Activated T-helper 2 cell treated with anti-CD3 and anti-CD28 coated beads, Interferon-gamma antibody, Interleukin-2, Interleukin-4, amounts not matched to agents 10 μg/mL and 5 μg/mL and 100 μg/mL, durations not matched to agents 14 hours and 24 hours and 36 hours (primary cell): Measurements from ENCODE around the gene RRBP1. TPM values are rescaled to one million over a fixed set of nuclear protein-coding genes. Genes with fewer than 3 reads are reported as not detected.
"Not testable (repeated sequence)": the region's sequence is repeated elsewhere in the genome, so short reads cannot be mapped to it uniquely, and the experiment has no call there.

Experiments used
- DNase-seq: peaks from one replicate; pipeline ENCODE4 v3.0.0; 2021; ENCODE audit warnings: low spot score
- H3K27ac Mint-ChIP-seq: one replicate; pipeline ENCODE4 v1.8.0; 2021; ENCODE audit warnings: mixed read lengths
- H3K27me3 Mint-ChIP-seq: one replicate; pipeline ENCODE4 v1.8.0; 2021; ENCODE audit warnings: low read depth, mixed read lengths
- H3K36me3 Mint-ChIP-seq: one replicate; pipeline ENCODE4 v1.8.0; 2021; ENCODE audit warnings: low read depth, mixed read lengths
- H3K4me1 Mint-ChIP-seq: one replicate; pipeline ENCODE4 v1.8.0; 2021; ENCODE audit warnings: low read depth, mixed read lengths
- H3K4me3 Mint-ChIP-seq: one replicate; pipeline ENCODE4 v1.8.0; 2021; ENCODE audit warnings: low read depth, mild to moderate bottlenecking, moderate library complexity, mixed read lengths
- H3K9me3 Mint-ChIP-seq: one replicate; pipeline ENCODE4 v1.8.0; 2021; ENCODE audit warnings: mixed read lengths
- intact Hi-C: fragments of 100-400 bp; cut with micrococcal nuclease; formaldehyde crosslinking; loops from one replicate; pipeline ENCODE4 v1.15.1; 2023
- total RNA-seq: library from RNA; stranded (reverse); gene quantifications from 2 replicates; pipeline ENCODE4 v1.2.3, GENCODE V29; 2022

The RRBP1 gene
- total RNA-seq, 1 donor from 2014 or later = 73.6 TPM

DNA sequence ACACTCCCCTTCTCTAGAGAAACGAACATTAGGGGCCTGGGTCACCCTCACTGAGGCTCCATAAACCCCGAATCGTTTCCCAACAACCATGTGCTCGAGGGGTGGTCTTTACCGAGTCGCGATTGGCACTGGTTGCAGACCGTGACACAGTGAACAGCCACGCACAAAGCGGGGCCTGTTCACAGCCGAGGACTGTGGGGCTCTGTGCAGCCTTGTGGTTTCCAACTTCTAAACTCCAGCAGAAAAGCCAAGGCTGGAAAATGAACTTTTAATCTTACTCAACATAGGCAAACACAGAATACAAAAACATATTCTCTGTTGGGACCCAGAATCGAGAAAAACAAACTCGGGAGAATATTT, 19.0 kb downstream of the RRBP1 start:
- peaks cover 6% of the 10 kb centered on the region for H3K9me3 Mint-ChIP-seq
- no peak overlapping the region for H3K27ac Mint-ChIP-seq
- DNase-seq = no peak
- peaks cover 46% of the 10 kb centered on the region for H3K36me3 Mint-ChIP-seq
- no peak overlapping the region for H3K4me3 Mint-ChIP-seq
- peaks cover 59% of the 10 kb centered on the region for H3K4me1 Mint-ChIP-seq
- H3K27me3 Mint-ChIP-seq = no peaks in the 10 kb centered on the region
- intact Hi-C loops = loop anchor here (5.0 to 10.0 kb wide), 2 partner anchors 128 to 234 kb away; partner anchors contain the start of gene BFSP1

DNA sequence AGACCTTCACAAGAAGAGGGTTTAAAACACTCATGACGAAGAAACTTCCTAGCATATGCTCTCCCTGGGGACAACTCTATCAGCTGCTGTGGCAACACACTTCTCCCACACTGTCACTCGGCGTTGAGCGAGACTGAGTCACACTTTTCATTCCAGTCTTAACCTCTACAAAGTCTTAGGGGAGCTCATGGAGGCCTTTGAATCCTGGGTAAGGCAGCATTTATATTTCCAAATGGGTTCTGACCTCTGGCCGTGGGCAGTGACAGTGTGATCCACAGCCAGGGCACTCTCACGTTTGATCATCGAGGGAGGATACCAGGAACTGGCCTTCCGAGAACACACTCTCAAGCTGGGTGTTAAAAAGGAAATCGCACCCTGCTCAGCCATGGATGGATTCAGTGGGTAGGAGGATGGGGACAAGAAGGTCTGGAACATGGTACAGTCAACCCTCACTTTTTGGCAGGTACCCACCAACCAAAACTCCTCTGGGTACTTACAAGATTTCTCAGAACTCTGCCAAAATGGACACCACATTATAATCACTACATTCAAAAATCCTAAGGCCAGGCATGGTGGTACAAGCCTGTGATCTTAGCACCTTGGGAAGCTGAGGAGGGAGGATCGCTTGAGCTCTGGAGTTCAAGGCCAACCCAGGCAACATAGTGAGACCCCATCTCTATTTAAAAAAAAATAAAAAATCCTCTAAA, 19.6 kb downstream of the RRBP1 start:
- intact Hi-C loops = loop anchor here (5.0 to 10.0 kb wide), 2 partner anchors 128 to 235 kb away; partner anchors contain the start of gene BFSP1
- DNase-seq = no peak
- H3K27ac Mint-ChIP-seq = peak overlapping the region; percentile 61
- H3K36me3 Mint-ChIP-seq = peaks cover 46% of the 10 kb centered on the region
- H3K27me3 Mint-ChIP-seq = no peaks in the 10 kb centered on the region
- H3K9me3 Mint-ChIP-seq = peaks cover 6% of the 10 kb centered on the region
- no peak overlapping the region for H3K4me3 Mint-ChIP-seq
- H3K4me1 Mint-ChIP-seq = peaks cover 60% of the 10 kb centered on the region

DNA sequence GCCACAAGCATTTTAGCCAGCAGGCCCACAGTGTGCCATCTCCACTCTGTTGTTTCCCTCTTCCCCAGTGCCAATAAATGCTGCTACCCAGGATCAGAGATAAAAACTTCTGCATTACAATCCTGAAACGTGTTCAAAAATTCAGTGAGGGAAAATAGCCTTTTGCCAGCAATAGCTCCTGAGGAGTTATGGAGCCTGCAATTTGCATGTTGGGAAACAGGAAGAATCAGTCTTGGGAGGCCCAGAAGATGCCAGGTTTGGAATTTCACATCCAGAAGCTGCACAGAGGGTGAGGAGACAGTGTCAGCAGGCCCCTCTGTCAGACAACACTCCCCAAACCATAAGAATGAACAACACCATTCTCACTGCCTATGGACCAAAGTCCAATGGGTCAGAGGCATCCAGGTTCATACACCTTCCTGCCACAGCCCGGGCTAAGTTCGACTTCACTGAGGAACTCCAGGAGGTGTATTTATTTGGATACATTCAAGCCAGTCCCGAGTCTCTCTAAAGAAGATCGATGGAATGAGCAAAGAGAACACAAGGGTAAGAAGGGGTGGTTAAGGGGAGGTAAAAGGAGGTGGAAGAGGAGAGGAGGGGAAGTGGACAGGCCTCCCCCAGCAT, 20.8 kb downstream of the RRBP1 start:
- intact Hi-C loops = loop anchor here (5.0 to 10.0 kb wide), 2 partner anchors 126 to 236 kb away; partner anchors contain the start of gene BFSP1
- H3K36me3 Mint-ChIP-seq = peaks cover 53% of the 10 kb centered on the region
- H3K9me3 Mint-ChIP-seq = peaks cover 6% of the 10 kb centered on the region
- no peak overlapping the region for H3K4me3 Mint-ChIP-seq
- DNase-seq = no peak
- H3K27ac Mint-ChIP-seq = no peak overlapping the region
- H3K4me1 Mint-ChIP-seq = peaks cover 52% of the 10 kb centered on the region
- no peaks in the 10 kb centered on the region for H3K27me3 Mint-ChIP-seq

DNA sequence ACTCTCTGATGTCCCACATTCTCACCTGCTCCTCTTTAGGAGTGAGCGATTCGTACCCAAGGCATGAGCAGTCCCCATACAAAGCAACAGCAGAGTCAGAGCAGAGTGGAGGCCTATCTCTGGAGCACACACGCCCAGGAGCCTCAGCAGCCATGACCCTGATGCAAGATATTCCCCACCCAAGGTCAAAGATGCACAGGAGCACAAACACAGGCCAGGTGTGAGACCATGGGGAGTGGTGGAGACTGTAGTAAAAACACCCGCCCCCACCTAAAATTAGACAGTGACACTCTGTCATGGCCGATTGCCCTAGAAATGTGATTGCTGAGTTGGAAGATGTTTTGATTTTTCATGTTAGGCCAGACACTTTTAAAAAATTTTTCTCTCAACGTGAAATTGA, 21.4 kb downstream of the RRBP1 start:
- Mint-ChIP-seq H3K4me3 (no peak overlapping the region), H3K36me3 (peaks cover 54% of the 10 kb centered on the region)
- intact Hi-C loops = loop anchor here (5.0 to 10.0 kb wide), 2 partner anchors 126 to 237 kb away; partner anchors contain the start of gene BFSP1

DNA sequence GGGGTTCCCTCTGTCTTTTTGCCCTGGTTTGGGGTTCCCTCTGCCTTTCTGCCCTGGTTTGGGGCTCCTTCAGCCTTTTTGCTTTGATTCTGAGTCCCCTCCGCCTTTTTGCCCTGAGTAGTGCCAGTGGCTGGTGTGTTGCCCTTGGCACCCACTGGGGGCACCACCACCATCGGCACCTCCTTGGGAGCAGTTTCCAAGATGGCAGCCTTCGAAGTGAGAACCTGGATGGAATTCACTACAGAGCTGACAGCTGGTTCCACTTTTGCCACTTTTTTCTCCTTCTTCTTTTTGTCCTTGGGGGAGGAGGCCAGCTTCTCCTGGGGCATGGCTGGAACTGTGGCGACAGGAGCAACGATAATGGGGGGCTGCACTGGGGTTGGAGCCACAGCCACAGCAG, 22.2 kb downstream of the RRBP1 start:
- intact Hi-C loops = loop anchor here (5.0 to 10.0 kb wide), 2 partner anchors 125 to 238 kb away; partner anchors contain the start of gene BFSP1
- peaks cover 43% of the 10 kb centered on the region for H3K4me1 Mint-ChIP-seq
- H3K4me3 Mint-ChIP-seq = no peak overlapping the region
- H3K9me3 Mint-ChIP-seq = peaks cover 6% of the 10 kb centered on the region
- DNase-seq = no peak
- H3K27ac Mint-ChIP-seq = no peak overlapping the region
- no peaks in the 10 kb centered on the region for H3K27me3 Mint-ChIP-seq
- peaks cover 54% of the 10 kb centered on the region for H3K36me3 Mint-ChIP-seq

More for the DNA sequence above, 21.4 kb downstream of the RRBP1 start:
- Mint-ChIP-seq H3K9me3 (peaks cover 6% of the 10 kb centered on the region), H3K27ac (peak overlapping the region; percentile 31), H3K27me3 (no peaks in the 10 kb centered on the region), H3K4me1 (peaks cover 48% of the 10 kb centered on the region)
- DNase-seq = no peak

DNA sequence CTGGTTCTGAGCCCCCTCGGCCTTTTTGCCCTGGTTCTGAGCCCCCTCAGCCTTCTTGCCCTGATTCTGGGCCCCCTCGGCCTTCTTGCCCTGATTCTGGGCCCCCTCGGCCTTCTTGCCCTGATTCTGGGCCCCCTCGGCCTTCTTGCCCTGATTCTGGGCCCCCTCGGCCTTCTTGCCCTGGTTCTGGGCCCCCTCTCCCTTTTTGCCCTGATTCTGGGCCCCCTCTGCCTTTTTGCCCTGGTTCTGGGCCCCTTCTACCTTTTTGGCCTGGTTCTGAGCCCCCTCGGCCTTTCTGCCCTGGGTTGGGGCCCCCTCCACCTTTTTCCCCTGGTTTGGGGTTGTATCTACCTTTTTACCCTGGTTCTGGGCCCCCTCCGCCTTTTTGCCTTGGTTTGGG, 22.7 kb downstream of the RRBP1 start:
- H3K27ac Mint-ChIP-seq, H3K9me3 Mint-ChIP-seq, H3K4me3 Mint-ChIP-seq, intact Hi-C loops, H3K27me3 Mint-ChIP-seq, DNase-seq: not testable (repeated sequence)
- peaks cover 54% of the 10 kb centered on the region for H3K36me3 Mint-ChIP-seq
- H3K4me1 Mint-ChIP-seq = peaks cover 39% of the 10 kb centered on the region

DNA sequence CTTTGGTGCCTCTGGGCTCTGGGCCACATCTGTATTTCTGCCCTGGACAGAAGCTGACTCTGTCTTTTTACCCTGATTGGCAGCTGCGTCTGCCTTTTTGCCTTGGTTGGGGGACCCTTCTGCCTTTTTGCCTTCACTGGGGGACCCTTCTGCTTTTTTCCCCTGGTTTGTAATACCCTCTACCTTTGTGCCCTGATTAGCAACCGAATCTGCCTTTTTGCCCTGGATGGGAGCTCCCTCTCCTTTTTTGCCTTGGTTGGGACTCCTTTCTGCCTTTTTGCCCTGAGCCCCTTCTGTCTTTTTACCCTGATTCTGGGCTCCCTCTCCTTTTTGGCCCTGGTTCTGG, 23.4 kb downstream of the RRBP1 start:
- peaks cover 6% of the 10 kb centered on the region for H3K9me3 Mint-ChIP-seq
- H3K4me3 Mint-ChIP-seq = no peak overlapping the region
- peaks cover 56% of the 10 kb centered on the region for H3K36me3 Mint-ChIP-seq
- intact Hi-C loops = no loop called here
- H3K4me1 Mint-ChIP-seq = peaks cover 32% of the 10 kb centered on the region
- no peaks in the 10 kb centered on the region for H3K27me3 Mint-ChIP-seq
- no peak overlapping the region for H3K27ac Mint-ChIP-seq
- DNase-seq = no peak

DNA sequence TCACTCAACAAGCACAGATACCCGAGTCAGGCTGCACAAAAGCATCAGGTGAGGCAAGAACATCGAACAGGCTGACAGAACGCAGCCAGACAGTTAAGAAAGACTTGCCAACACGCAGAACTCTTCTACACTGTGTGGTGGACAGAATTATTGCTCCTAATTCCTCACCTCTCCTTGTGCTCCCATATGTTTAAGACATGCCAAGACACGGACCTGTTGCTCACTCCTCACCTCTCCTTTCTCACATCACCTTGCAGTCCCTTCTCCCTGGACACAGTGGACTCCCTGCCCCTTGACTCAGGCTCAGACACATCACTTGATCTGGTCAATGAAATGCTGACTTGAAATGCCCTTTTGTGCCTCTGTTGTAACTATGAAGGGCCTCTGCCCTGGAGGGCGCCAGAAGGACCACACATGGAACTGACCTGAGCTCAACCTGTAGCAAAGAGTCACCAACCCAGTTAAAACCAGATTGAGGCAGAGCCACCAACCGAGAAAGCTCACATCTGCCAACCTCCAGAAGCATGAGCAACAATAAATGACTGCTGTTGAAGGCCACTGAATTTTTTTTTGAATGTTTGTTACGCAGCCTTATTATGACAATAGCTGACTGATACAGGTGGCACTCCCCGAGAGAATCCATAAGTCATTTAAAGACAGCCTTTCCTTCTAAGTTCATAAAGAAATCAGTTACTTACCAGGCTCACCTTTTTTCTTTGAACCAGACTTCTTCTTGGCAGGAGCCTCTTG, 24.0 kb downstream of the RRBP1 start:
- intact Hi-C loops = no loop called here
- Mint-ChIP-seq H3K9me3 (peaks cover 6% of the 10 kb centered on the region), H3K27ac (no peak overlapping the region), H3K27me3 (no peaks in the 10 kb centered on the region), H3K4me3 (no peak overlapping the region), H3K4me1 (peaks cover 28% of the 10 kb centered on the region), H3K36me3 (peaks cover 56% of the 10 kb centered on the region)
- no peak for DNase-seq

DNA sequence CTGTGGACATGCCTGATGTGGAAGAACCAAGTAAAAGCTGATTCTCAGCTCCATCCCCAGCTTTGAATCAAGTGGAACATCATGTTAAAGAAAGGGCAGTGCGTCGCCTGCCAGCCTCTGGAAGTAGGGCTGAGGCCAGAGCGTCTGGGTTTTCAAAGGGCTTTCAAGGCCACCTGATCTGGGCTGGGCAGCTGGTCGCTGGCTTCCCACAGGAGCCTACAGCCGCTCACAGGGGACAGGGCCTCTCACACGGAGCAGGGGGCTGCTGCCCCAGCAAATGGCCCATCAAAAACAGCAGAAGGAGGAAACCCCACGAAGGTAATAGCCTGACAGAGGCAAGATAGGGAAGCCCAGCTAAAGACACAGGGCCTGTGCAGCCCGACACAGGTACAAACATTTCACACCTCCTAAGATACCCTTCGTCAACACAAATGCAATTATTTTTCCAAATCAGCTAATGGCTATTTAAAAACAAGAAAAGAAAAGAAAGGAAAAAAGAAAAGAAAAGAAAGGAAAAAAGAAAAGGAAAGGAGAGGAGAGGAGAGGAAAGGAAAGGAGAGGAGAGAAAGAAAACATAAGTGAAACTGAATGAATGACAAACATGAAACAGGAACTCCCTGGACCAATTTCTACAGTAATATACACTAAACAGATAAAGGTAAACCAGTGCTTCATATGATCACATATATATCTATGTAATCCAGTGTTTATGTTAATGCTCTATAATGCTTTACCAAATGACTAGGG, 24.8 kb downstream of the RRBP1 start:
- Mint-ChIP-seq H3K4me1 (peaks cover 22% of the 10 kb centered on the region), H3K9me3 (peaks cover 6% of the 10 kb centered on the region), H3K27ac (peak overlapping the region; percentile 20), H3K27me3 (no peaks in the 10 kb centered on the region), H3K36me3 (peaks cover 52% of the 10 kb centered on the region), H3K4me3 (no peak overlapping the region)
- intact Hi-C loops = no loop called here
- no peak for DNase-seq

DNA sequence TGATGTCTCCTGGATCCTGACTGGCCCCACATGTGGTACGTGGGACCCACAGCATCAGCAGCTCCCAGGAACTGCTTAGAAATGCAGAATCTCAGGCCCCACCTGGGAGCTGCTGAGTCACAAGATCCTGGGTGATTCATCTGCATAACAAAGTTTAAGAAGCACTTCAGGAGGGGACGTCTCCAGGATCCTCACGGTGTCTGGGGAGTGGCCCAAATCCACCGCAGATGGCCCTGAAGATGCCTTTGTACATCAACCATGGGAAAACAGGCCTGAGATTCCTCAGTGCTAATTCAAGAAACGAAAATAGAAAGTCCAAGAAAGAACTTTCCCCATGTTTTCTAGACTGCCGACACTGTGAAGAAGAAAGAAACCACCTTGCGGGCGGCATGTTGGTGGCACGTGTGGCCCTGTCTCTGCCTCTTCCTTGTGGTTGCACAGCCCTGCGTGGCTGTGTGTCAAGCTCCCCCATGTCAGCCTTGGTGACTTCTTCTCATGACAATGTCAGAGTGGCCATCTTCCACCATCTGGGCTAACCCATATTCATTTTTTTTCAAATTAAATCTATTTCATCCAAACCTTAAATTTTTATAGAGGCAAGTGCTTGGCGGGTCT, 26.1 kb downstream of the RRBP1 start:
- H3K9me3 Mint-ChIP-seq = peaks cover 6% of the 10 kb centered on the region
- peaks cover 15% of the 10 kb centered on the region for H3K4me1 Mint-ChIP-seq
- H3K27ac Mint-ChIP-seq = no peak overlapping the region
- H3K36me3 Mint-ChIP-seq = peaks cover 44% of the 10 kb centered on the region
- DNase-seq = no peak
- intact Hi-C loops = no loop called here
- H3K27me3 Mint-ChIP-seq = no peaks in the 10 kb centered on the region
- no peak overlapping the region for H3K4me3 Mint-ChIP-seq

DNA sequence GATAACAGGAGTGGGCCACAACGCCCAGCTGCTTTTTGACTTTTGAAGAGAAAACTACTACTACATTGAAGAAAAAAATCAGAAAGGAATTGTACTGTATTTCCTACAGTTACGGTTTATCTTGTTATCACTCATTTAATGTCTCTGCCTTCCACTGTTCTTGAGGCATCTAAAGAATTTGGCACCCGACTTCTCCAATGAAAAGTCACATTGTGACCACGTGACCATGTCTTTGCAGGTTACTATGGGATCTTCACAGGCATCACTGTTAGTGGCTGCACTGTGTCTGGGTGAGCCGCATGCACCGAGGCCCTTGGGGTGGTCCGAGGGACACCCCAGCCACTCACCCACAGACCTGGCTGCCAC, 26.8 kb downstream of the RRBP1 start:
- H3K4me1 Mint-ChIP-seq = peaks cover 9% of the 10 kb centered on the region
- H3K4me3 Mint-ChIP-seq = no peak overlapping the region
- DNase-seq = no peak
- intact Hi-C loops = no loop called here
- no peak overlapping the region for H3K27ac Mint-ChIP-seq
- peaks cover 3% of the 10 kb centered on the region for H3K9me3 Mint-ChIP-seq
- peaks cover 37% of the 10 kb centered on the region for H3K36me3 Mint-ChIP-seq
- no peaks in the 10 kb centered on the region for H3K27me3 Mint-ChIP-seq

DNA sequence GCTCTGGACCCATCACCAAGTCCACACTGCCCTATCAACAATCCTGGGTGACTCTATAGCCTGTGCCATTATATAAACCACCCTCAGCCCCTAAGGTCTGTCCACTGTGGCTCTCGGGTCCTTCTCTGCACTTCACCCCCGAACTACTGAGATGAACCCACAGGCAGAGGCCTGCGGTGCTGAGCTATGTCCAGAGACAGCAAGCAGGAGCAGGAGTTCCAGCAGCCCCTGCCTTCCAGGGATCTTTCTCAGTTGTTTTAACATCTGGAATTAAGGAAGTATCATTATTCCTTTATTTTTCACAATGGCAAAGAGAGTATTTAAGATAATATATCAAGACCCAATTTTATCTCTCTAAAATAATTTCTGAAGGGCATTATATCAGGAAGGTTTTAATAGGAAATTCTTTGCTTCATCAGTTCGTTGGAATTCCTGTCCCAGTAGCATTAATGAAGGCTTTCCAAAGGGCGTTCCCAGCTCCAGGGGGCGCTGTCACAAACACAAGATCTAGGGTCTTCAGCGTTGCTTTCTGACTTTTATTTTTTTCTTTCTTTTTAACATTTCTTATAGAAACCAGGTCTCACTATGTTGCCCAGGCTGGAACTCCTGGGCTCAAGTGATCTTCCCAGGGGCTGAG, 27.3 kb downstream of the RRBP1 start:
- Mint-ChIP-seq H3K4me1 (peaks cover 8% of the 10 kb centered on the region), H3K9me3 (no peaks in the 10 kb centered on the region), H3K27me3 (no peaks in the 10 kb centered on the region), H3K4me3 (no peak overlapping the region), H3K27ac (no peak overlapping the region), H3K36me3 (peaks cover 32% of the 10 kb centered on the region)
- intact Hi-C loops = no loop called here
- DNase-seq = no peak
